Measurements from ENCODE around the gene GRM5.
"Not testable (repeated sequence)": the region's sequence is repeated elsewhere in the genome, so short reads cannot be mapped to it uniquely, and the experiment has no call there.

Gene GRM5

GRCh38 chr11:89021339-89021738 lies 44.4 kb downstream of the GRM5 start:
- no peak overlapping the region for H3K27ac Mint-ChIP-seq
- H3K36me3 Mint-ChIP-seq (ENCODE audit: low read depth), result no peaks in the 10 kb centered on the region
- intact Hi-C loops (cut with micrococcal nuclease), result no loop called here
- H3K4me3 Mint-ChIP-seq, result no peak overlapping the region
- H3K4me1 Mint-ChIP-seq (ENCODE audit: low read depth), result no peaks in the 10 kb centered on the region
- peaks cover 18% of the 10 kb centered on the region for H3K9me3 Mint-ChIP-seq
- no peaks in the 10 kb centered on the region for H3K27me3 Mint-ChIP-seq

GRCh38 chr11:89019827-89020547 lies 45.8 kb downstream of the GRM5 start:
- H3K9me3 Mint-ChIP-seq, result peaks cover 13% of the 10 kb centered on the region
- intact Hi-C loops (cut with micrococcal nuclease); H3K4me3 Mint-ChIP-seq; H3K4me1 Mint-ChIP-seq (ENCODE audit: low read depth); H3K27ac Mint-ChIP-seq; H3K36me3 Mint-ChIP-seq (ENCODE audit: low read depth); H3K27me3 Mint-ChIP-seq: not testable (repeated sequence)

GRCh38 chr11:89016214-89016613 lies 49.6 kb downstream of the GRM5 start:
- H3K9me3 Mint-ChIP-seq, result no peaks in the 10 kb centered on the region
- H3K4me1 Mint-ChIP-seq (ENCODE audit: low read depth), result no peaks in the 10 kb centered on the region
- H3K27ac Mint-ChIP-seq, result no peak overlapping the region
- no peaks in the 10 kb centered on the region for H3K27me3 Mint-ChIP-seq
- intact Hi-C loops (cut with micrococcal nuclease), result no loop called here
- no peaks in the 10 kb centered on the region for H3K36me3 Mint-ChIP-seq (ENCODE audit: low read depth)
- no peak overlapping the region for H3K4me3 Mint-ChIP-seq

GRCh38 chr11:89015614-89016013 lies 50.2 kb downstream of the GRM5 start:
- H3K27ac Mint-ChIP-seq, result no peak overlapping the region
- no peaks in the 10 kb centered on the region for H3K4me1 Mint-ChIP-seq (ENCODE audit: low read depth)

GRCh38 chr11:89000852-89001251 lies 64.9 kb downstream of the GRM5 start:
- intact Hi-C loops (cut with micrococcal nuclease); H3K27ac Mint-ChIP-seq; H3K27me3 Mint-ChIP-seq; H3K4me3 Mint-ChIP-seq; H3K4me1 Mint-ChIP-seq (ENCODE audit: low read depth); H3K9me3 Mint-ChIP-seq; H3K36me3 Mint-ChIP-seq (ENCODE audit: low read depth): not testable (repeated sequence)

More at GRCh38 chr11:89015614-89016013, 50.2 kb downstream of the GRM5 start:
- intact Hi-C loops (cut with micrococcal nuclease), result no loop called here
- Mint-ChIP-seq H3K27me3 (no peaks in the 10 kb centered on the region), H3K36me3 (ENCODE audit: low read depth) (no peaks in the 10 kb centered on the region), H3K9me3 (no peaks in the 10 kb centered on the region), H3K4me3 (no peak overlapping the region)

- no peak overlapping the region for H3K4me3 Mint-ChIP-seq
- no peaks in the 10 kb centered on the region for H3K4me1 Mint-ChIP-seq (ENCODE audit: low read depth)
- no peak overlapping the region for H3K27ac Mint-ChIP-seq
- no peaks in the 10 kb centered on the region for H3K36me3 Mint-ChIP-seq (ENCODE audit: low read depth)
- no peaks in the 10 kb centered on the region for H3K9me3 Mint-ChIP-seq
- H3K27me3 Mint-ChIP-seq, result no peaks in the 10 kb centered on the region
- intact Hi-C loops (cut with micrococcal nuclease), result no loop called here
Observed at GRCh38 chr11:88979641-88980040, 86.1 kb downstream of the GRM5 start.

GRCh38 chr11:88978992-88979391 lies 86.8 kb downstream of the GRM5 start:
- intact Hi-C loops (cut with micrococcal nuclease); H3K27me3 Mint-ChIP-seq; H3K4me1 Mint-ChIP-seq (ENCODE audit: low read depth); H3K4me3 Mint-ChIP-seq; H3K27ac Mint-ChIP-seq; H3K9me3 Mint-ChIP-seq; H3K36me3 Mint-ChIP-seq (ENCODE audit: low read depth): not testable (repeated sequence)

- intact Hi-C loops (cut with micrococcal nuclease); H3K27me3 Mint-ChIP-seq; H3K4me3 Mint-ChIP-seq; H3K36me3 Mint-ChIP-seq (ENCODE audit: low read depth); H3K4me1 Mint-ChIP-seq (ENCODE audit: low read depth); H3K9me3 Mint-ChIP-seq; H3K27ac Mint-ChIP-seq: not testable (repeated sequence)
Observed at GRCh38 chr11:88975441-88975840, 90.3 kb downstream of the GRM5 start.

- intact Hi-C loops (cut with micrococcal nuclease), result no loop called here
- Mint-ChIP-seq H3K4me1 (ENCODE audit: low read depth) (no peaks in the 10 kb centered on the region), H3K27ac (no peak overlapping the region), H3K36me3 (ENCODE audit: low read depth) (no peaks in the 10 kb centered on the region), H3K4me3 (no peak overlapping the region), H3K9me3 (peaks cover 6% of the 10 kb centered on the region), H3K27me3 (no peaks in the 10 kb centered on the region)
Observed at GRCh38 chr11:88972210-88972609, 93.6 kb downstream of the GRM5 start.

GRCh38 chr11:88961621-88962020 lies 104.2 kb downstream of the GRM5 start:
- H3K9me3 Mint-ChIP-seq; H3K4me1 Mint-ChIP-seq (ENCODE audit: low read depth); H3K4me3 Mint-ChIP-seq; intact Hi-C loops (cut with micrococcal nuclease); H3K27ac Mint-ChIP-seq; H3K36me3 Mint-ChIP-seq (ENCODE audit: low read depth); H3K27me3 Mint-ChIP-seq: not testable (repeated sequence)

- H3K9me3 Mint-ChIP-seq; intact Hi-C loops (cut with micrococcal nuclease); H3K4me1 Mint-ChIP-seq (ENCODE audit: low read depth); H3K27me3 Mint-ChIP-seq; H3K36me3 Mint-ChIP-seq (ENCODE audit: low read depth); H3K4me3 Mint-ChIP-seq; H3K27ac Mint-ChIP-seq: not testable (repeated sequence)
Observed at GRCh38 chr11:88959857-88960256, 105.9 kb downstream of the GRM5 start.

- Mint-ChIP-seq H3K4me3 (no peak overlapping the region), H3K36me3 (ENCODE audit: low read depth) (no peaks in the 10 kb centered on the region), H3K27ac (no peak overlapping the region), H3K4me1 (ENCODE audit: low read depth) (no peaks in the 10 kb centered on the region), H3K9me3 (no peaks in the 10 kb centered on the region), H3K27me3 (no peaks in the 10 kb centered on the region)
- intact Hi-C loops (cut with micrococcal nuclease), result no loop called here
Observed at GRCh38 chr11:88950975-88951374, 114.8 kb downstream of the GRM5 start.

GRCh38 chr11:88948908-88949307 lies 116.9 kb downstream of the GRM5 start:
- H3K4me1 Mint-ChIP-seq (ENCODE audit: low read depth); H3K27ac Mint-ChIP-seq; H3K9me3 Mint-ChIP-seq; H3K36me3 Mint-ChIP-seq (ENCODE audit: low read depth); H3K27me3 Mint-ChIP-seq; intact Hi-C loops (cut with micrococcal nuclease); H3K4me3 Mint-ChIP-seq: not testable (repeated sequence)

- H3K27me3 Mint-ChIP-seq; intact Hi-C loops (cut with micrococcal nuclease); H3K27ac Mint-ChIP-seq; H3K9me3 Mint-ChIP-seq; H3K36me3 Mint-ChIP-seq (ENCODE audit: low read depth); H3K4me1 Mint-ChIP-seq (ENCODE audit: low read depth); H3K4me3 Mint-ChIP-seq: not testable (repeated sequence)
Observed at GRCh38 chr11:88947843-88948572, 117.8 kb downstream of the GRM5 start.

GRCh38 chr11:88929665-88930064 lies 136.1 kb downstream of the GRM5 start:
- H3K4me3 Mint-ChIP-seq; H3K27ac Mint-ChIP-seq; intact Hi-C loops (cut with micrococcal nuclease); H3K27me3 Mint-ChIP-seq; H3K4me1 Mint-ChIP-seq (ENCODE audit: low read depth); H3K36me3 Mint-ChIP-seq (ENCODE audit: low read depth); H3K9me3 Mint-ChIP-seq: not testable (repeated sequence)
